ENCODE data around the gene CLIP4. TPM values are rescaled to one million over a fixed set of nuclear protein-coding genes. Genes with fewer than 3 reads are reported as not detected.

Gene CLIP4
- total RNA-seq, 1 donor from 2014 or later, result 51.1 TPM

GRCh38 chr2:29192526-29192925 lies 77.3 kb downstream of the CLIP4 start:
- no peak for DNase-seq

- no peak for DNase-seq
Observed at GRCh38 chr2:29193111-29193510, 77.9 kb downstream of the CLIP4 start.

GRCh38 chr2:29193681-29194080 lies 78.5 kb downstream of the CLIP4 start:
- DNase-seq, result no peak

- no peak for DNase-seq
Observed at GRCh38 chr2:29195796-29196195, 80.6 kb downstream of the CLIP4 start.

- DNase-seq, result no peak
Observed at GRCh38 chr2:29196792-29197788, 81.9 kb downstream of the CLIP4 start.

GRCh38 chr2:29201979-29202378 lies 86.8 kb downstream of the CLIP4 start:
- no peak for DNase-seq

GRCh38 chr2:29202819-29203495 lies 87.7 kb downstream of the CLIP4 start:
- DNase-seq, result no peak

GRCh38 chr2:29206941-29207340 lies 91.7 kb downstream of the CLIP4 start:
- no peak for DNase-seq

GRCh38 chr2:29207352-29208148 lies 92.3 kb downstream of the CLIP4 start:
- DNase-seq, result no peak

GRCh38 chr2:29209551-29209950 lies 94.3 kb downstream of the CLIP4 start:
- no peak for DNase-seq

- no peak for DNase-seq
Observed at GRCh38 chr2:29212009-29212408, 96.8 kb downstream of the CLIP4 start.

- DNase-seq, result no peak
Observed at GRCh38 chr2:29213888-29214291, 98.7 kb downstream of the CLIP4 start.

- DNase-seq, result no peak
Observed at GRCh38 chr2:29215073-29215472, 99.9 kb downstream of the CLIP4 start.

GRCh38 chr2:29215739-29216608 lies 100.8 kb downstream of the CLIP4 start:
- DNase-seq, result no peak

GRCh38 chr2:29216609-29216909 lies 101.3 kb downstream of the CLIP4 start:
- no peak for DNase-seq

- DNase-seq, result no peak
Observed at GRCh38 chr2:29218071-29218470, 102.9 kb downstream of the CLIP4 start.

- DNase-seq, result no peak
Observed at GRCh38 chr2:29218550-29219125, 103.4 kb downstream of the CLIP4 start.

- DNase-seq, result no peak
Observed at GRCh38 chr2:29219374-29219773, 104.2 kb downstream of the CLIP4 start.

- DNase-seq, result no peak
Observed at GRCh38 chr2:29220506-29221270, 105.5 kb downstream of the CLIP4 start.

GRCh38 chr2:29222381-29223179 lies 107.4 kb downstream of the CLIP4 start:
- DNase-seq, result no peak
